Central memory CD8-positive, alpha-beta T cell (primary cell): ENCODE data around the gene EPB41L2.

ENCODE experiments used
- ATAC-seq: fragments of 150-1000 bp; cut with Tn5 transposase; replicated peaks from 2 replicates; pipeline ENCODE4 v1.10.0; 2022; ENCODE audit warnings: mild to moderate bottlenecking, moderate FRiP score, moderate number of reproducible peaks; ENCODE audit not compliant: poor library complexity, severe bottlenecking; ENCODE audit errors: extremely low read depth
- DNase-seq, 2 donors: peaks; one replicate each; pipeline ENCODE4 v3.0.0; 2021; ENCODE audit warnings: low spot score in 2 of 2
- H3K27ac Mint-ChIP-seq: one replicate; pipeline ENCODE4 v1.8.0; 2022; ENCODE audit warnings: low read depth, mild to moderate bottlenecking, moderate library complexity, mixed read lengths
- H3K27me3 Mint-ChIP-seq: one replicate; pipeline ENCODE4 v1.8.0; 2022; ENCODE audit warnings: mixed read lengths
- H3K36me3 Mint-ChIP-seq: one replicate; pipeline ENCODE4 v1.8.0; 2022; ENCODE audit warnings: mild to moderate bottlenecking, moderate library complexity, mixed read lengths; ENCODE audit not compliant: insufficient read depth
- H3K4me1 Mint-ChIP-seq: one replicate; pipeline ENCODE4 v1.8.0; 2022; ENCODE audit warnings: mixed read lengths
- H3K4me3 Mint-ChIP-seq: one replicate; pipeline ENCODE4 v1.8.0; 2022; ENCODE audit warnings: mild to moderate bottlenecking, moderate library complexity, mixed read lengths
- H3K9me3 Mint-ChIP-seq: one replicate; pipeline ENCODE4 v1.8.0; 2022; ENCODE audit warnings: mixed read lengths

EPB41L2 gene

GRCh38 chr6:130971504-130971903, 91.5 kb downstream of the EPB41L2 start:
- H3K9me3 Mint-ChIP-seq, result no peaks in the 10 kb centered on the region
- DNase-seq (no peak), ATAC-seq (no peak)
- no peaks in the 10 kb centered on the region for H3K36me3 Mint-ChIP-seq
- H3K4me1 Mint-ChIP-seq, result no peaks in the 10 kb centered on the region
- no peaks in the 10 kb centered on the region for H3K27me3 Mint-ChIP-seq
- no peak overlapping the region for H3K4me3 Mint-ChIP-seq
- no peak overlapping the region for H3K27ac Mint-ChIP-seq

DNA sequence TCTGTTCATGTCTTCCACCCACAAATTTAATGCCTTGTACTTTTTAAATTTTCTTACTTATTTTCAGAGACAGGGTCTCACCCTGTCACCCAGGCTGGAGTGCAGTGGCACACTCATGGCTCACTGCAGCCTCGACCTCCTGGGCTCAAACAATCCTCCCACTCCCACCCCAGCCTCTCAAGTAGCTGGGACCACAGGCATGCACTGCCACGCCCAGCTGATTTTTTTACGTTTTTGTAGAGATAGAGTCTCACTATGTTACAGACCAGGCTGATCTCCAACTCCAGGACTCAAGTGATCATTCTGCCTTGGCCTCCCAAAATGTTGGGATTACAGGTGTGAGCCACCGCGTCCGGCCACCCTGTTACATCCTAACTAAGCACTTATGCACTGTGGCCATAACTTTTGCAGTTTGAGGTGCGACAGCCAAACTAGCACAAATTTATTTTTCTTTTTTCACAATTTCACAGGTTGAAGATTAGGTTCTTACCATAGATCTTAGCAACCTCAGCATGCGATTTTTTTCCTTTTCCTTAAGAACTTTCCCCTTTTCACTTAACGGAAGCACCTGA, 92.1 kb downstream of the EPB41L2 start:
- no peak for ATAC-seq
- H3K36me3 Mint-ChIP-seq, result no peaks in the 10 kb centered on the region
- DNase-seq, result no peak
- no peaks in the 10 kb centered on the region for H3K9me3 Mint-ChIP-seq
- no peak overlapping the region for H3K4me3 Mint-ChIP-seq
- no peaks in the 10 kb centered on the region for H3K27me3 Mint-ChIP-seq
- no peaks in the 10 kb centered on the region for H3K4me1 Mint-ChIP-seq
- no peak overlapping the region for H3K27ac Mint-ChIP-seq

DNA sequence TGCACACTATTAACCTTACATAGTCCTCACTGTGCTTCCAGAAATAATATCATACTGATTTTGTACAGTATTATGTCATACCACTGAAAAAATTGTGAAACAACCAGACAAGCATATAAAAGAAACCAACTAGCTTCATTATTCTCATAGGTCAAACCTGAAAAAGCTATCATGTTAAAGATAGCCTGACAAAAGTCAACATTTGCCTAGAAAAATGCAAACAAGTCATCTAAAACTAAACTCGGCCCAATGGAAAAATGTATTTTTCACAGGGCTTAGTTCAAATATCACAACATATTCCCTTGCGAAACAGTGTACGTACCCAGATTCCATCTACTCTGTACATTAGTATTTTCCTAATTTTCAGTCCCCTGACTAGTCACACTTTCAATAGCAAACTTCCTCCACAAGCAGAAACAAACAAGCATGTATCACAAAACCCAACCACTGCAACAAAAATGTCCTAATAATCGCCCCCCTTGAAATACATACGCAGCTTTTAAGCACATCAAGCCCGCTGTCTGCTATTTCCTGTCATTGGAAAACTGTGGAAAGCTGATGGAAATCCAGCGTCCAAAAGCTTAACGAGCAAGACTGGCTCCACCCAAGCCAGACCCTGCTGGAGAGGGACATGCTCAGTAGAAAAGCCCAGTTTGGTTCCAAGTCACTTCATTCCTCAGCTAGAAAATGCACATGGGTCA, 93.1 kb downstream of the EPB41L2 start:
- ATAC-seq (no peak), DNase-seq (no peak)
- H3K4me3 Mint-ChIP-seq, result no peak overlapping the region
- H3K4me1 Mint-ChIP-seq, result no peaks in the 10 kb centered on the region
- H3K27me3 Mint-ChIP-seq, result no peaks in the 10 kb centered on the region
- no peak overlapping the region for H3K27ac Mint-ChIP-seq
- H3K36me3 Mint-ChIP-seq, result no peaks in the 10 kb centered on the region
- no peaks in the 10 kb centered on the region for H3K9me3 Mint-ChIP-seq

DNA sequence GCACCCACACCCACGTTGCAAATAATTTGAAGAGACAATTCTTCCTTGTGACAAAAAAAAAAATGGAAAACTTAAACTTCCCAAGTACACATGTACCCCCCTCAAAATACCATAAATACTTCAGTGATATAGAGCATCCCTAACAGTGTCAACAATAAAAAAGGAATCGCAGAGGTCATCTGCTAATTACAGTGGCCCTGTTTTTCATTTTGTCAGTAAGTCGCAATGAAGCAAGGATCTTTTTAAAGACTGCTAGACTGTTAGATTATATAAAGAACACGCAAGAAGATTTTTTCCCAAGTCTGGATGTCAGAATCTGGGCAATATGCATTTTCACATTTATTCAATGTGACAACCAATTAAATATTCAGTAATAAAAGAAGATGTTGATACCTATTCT, 93.9 kb downstream of the EPB41L2 start:
- Mint-ChIP-seq H3K9me3 (no peaks in the 10 kb centered on the region), H3K36me3 (no peaks in the 10 kb centered on the region), H3K27ac (no peak overlapping the region), H3K4me1 (no peaks in the 10 kb centered on the region), H3K27me3 (no peaks in the 10 kb centered on the region), H3K4me3 (no peak overlapping the region)
- ATAC-seq, result no peak
- DNase-seq, result no peak

GRCh38 chr6:130968476-130968875, 94.6 kb downstream of the EPB41L2 start:
- no peak for ATAC-seq
- no peaks in the 10 kb centered on the region for H3K36me3 Mint-ChIP-seq
- no peaks in the 10 kb centered on the region for H3K27me3 Mint-ChIP-seq
- no peaks in the 10 kb centered on the region for H3K9me3 Mint-ChIP-seq
- H3K4me1 Mint-ChIP-seq, result no peaks in the 10 kb centered on the region
- DNase-seq, result no peak
- H3K4me3 Mint-ChIP-seq, result no peak overlapping the region
- H3K27ac Mint-ChIP-seq, result no peak overlapping the region

DNA sequence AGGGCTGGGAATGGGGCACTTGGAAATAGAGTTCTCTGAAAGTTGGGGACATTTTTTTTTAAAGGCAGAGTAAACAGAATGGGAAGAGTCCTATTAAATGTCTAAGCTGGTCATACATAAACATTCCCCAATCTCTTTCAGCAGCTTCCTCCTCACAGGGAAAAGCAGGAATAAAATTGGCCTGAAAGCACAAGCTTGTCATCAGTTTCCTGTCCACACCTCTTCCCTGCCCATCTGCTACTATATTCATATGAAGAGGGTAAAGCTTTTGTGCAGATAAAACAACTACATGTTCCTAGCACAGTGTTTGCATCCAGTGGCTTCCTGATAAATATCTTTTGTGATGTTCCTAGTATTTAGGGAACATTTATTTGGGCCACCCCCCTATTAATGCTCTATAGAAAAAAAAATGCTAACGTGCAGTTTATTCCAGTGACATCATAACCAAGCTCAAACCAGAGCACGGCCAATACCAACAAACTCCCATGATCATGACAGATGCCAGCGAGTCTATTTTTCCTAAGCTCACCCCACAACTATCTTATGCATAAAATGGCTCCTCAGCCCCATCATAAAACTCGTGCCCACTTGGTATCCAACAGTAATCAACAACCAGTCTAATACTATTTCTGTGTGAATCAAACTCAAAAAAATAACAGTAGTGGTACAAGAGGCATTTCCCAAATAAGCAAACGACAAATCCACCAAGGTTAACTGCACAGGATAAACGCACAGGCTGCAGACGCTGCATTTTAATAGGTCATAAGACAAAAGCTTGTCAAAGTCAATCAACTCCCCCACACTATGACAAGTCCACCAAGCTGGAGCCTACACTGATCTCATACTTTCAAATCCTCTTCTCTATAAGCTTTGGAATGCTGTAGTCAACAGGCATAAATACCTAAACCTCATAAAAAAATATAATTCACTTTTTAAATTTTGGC, 95.3 kb downstream of the EPB41L2 start:
- Mint-ChIP-seq H3K9me3 (no peaks in the 10 kb centered on the region), H3K27ac (no peak overlapping the region), H3K4me3 (no peak overlapping the region), H3K27me3 (no peaks in the 10 kb centered on the region), H3K4me1 (no peaks in the 10 kb centered on the region), H3K36me3 (no peaks in the 10 kb centered on the region)
- no peak for DNase-seq
- ATAC-seq, result no peak

GRCh38 chr6:130966344-130966980, 96.6 kb downstream of the EPB41L2 start:
- ATAC-seq (no peak), DNase-seq (no peak)
- H3K27me3 Mint-ChIP-seq, result no peaks in the 10 kb centered on the region
- no peaks in the 10 kb centered on the region for H3K36me3 Mint-ChIP-seq
- H3K4me1 Mint-ChIP-seq, result no peaks in the 10 kb centered on the region
- H3K9me3 Mint-ChIP-seq, result no peaks in the 10 kb centered on the region
- no peak overlapping the region for H3K27ac Mint-ChIP-seq
- no peak overlapping the region for H3K4me3 Mint-ChIP-seq

GRCh38 chr6:130965656-130966055, 97.4 kb downstream of the EPB41L2 start:
- DNase-seq (no peak), ATAC-seq (no peak)
- no peaks in the 10 kb centered on the region for H3K36me3 Mint-ChIP-seq
- H3K4me1 Mint-ChIP-seq, result no peaks in the 10 kb centered on the region
- H3K27ac Mint-ChIP-seq, result no peak overlapping the region
- H3K9me3 Mint-ChIP-seq, result no peaks in the 10 kb centered on the region
- no peak overlapping the region for H3K4me3 Mint-ChIP-seq
- no peaks in the 10 kb centered on the region for H3K27me3 Mint-ChIP-seq

DNA sequence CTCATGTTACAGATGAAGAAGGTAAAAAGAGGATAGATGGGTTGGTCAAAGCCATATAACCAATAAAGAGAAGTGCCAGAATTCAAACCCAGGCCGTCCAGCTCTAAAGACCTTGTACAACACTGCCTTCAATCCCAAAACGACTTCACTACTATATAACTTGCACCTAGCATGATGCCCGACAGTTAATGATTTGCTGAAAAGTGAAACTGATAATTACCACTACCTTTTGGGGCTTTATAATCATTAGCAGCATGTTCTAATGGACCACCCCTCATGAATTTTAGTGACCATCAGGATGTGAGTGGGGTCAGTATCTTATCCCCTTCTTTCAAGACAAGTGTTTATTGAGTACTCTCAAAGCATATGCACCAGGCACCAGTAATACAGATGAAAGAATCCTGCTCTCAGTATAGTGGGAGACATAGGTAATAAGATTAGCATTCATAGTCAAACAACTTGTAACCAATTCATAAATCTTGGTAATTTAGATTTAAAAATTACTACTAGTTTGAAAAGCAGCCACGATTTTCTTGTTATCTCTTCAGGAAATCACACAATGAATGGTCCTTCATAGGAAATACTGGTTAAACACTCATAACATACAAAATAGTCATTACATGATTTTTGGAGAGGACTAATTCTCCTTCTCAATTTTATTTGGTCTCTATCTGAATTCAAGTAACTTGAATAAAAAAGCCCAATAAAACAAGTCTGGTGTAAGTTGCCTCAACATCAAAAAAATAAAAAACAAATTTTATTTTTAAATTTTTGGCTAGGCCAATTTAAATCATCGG, 98.0 kb downstream of the EPB41L2 start:
- Mint-ChIP-seq H3K9me3 (no peaks in the 10 kb centered on the region), H3K4me3 (no peak overlapping the region), H3K27ac (no peak overlapping the region), H3K4me1 (no peaks in the 10 kb centered on the region), H3K27me3 (no peaks in the 10 kb centered on the region), H3K36me3 (no peaks in the 10 kb centered on the region)
- no peak for ATAC-seq
- DNase-seq, result no peak

DNA sequence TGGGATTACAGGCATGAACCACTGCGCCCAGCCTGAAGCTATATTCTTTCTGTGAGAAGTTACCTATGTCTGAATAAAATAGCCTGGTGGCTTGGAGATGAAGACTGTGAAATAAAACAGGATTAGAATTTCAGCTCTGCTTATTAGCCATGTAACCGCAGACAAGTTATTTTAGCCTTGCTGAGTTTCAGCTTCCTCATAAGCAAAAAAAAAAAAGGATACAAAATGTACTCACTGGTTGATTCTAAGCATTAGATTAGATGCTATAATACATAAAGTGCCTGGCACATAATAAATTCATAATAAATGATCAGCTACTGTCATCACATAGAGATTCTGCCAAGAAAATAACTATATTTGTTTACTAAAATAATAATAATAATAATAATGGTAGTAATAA, 98.8 kb downstream of the EPB41L2 start:
- Mint-ChIP-seq H3K4me3 (no peak overlapping the region), H3K36me3 (no peaks in the 10 kb centered on the region), H3K4me1 (no peaks in the 10 kb centered on the region), H3K27me3 (no peaks in the 10 kb centered on the region), H3K27ac (no peak overlapping the region), H3K9me3 (no peaks in the 10 kb centered on the region)
- ATAC-seq, result no peak
- DNase-seq, result no peak

- DNase-seq (no peak), ATAC-seq (no peak)
- no peaks in the 10 kb centered on the region for H3K36me3 Mint-ChIP-seq
- no peaks in the 10 kb centered on the region for H3K27me3 Mint-ChIP-seq
- H3K4me3 Mint-ChIP-seq, result no peak overlapping the region
- no peaks in the 10 kb centered on the region for H3K4me1 Mint-ChIP-seq
- H3K9me3 Mint-ChIP-seq, result no peaks in the 10 kb centered on the region
- H3K27ac Mint-ChIP-seq, result no peak overlapping the region
Measured at GRCh38 chr6:130962966-130963365, 100.1 kb downstream of the EPB41L2 start.

DNA sequence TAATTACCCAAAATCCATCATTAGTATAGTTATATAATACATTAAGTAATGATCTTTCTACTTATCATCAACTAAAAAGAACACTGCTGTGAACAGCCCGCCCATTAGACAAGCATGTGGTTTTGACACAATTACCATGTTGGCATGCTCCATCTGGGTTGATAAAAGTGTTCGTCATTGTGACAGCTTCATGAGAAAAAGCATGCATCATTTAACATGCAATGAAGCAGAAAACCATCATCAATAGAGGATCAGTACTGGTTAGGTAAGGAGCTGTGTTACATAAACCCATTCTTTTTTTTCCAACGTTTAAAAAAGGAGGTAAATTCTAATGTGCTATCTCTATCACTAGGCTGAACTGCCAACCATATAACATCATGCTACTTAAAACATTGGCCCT, 101.9 kb downstream of the EPB41L2 start:
- ATAC-seq, result no peak
- no peaks in the 10 kb centered on the region for H3K4me1 Mint-ChIP-seq
- no peaks in the 10 kb centered on the region for H3K36me3 Mint-ChIP-seq
- H3K9me3 Mint-ChIP-seq, result no peaks in the 10 kb centered on the region
- no peak overlapping the region for H3K27ac Mint-ChIP-seq
- H3K27me3 Mint-ChIP-seq, result no peaks in the 10 kb centered on the region
- DNase-seq, result no peak
- no peak overlapping the region for H3K4me3 Mint-ChIP-seq
